ENCODE data around the gene KLRB1.
"Not testable (repeated sequence)": the region's sequence is repeated elsewhere in the genome, so short reads cannot be mapped to it uniquely, and the experiment has no call there.

Gene KLRB1

DNA sequence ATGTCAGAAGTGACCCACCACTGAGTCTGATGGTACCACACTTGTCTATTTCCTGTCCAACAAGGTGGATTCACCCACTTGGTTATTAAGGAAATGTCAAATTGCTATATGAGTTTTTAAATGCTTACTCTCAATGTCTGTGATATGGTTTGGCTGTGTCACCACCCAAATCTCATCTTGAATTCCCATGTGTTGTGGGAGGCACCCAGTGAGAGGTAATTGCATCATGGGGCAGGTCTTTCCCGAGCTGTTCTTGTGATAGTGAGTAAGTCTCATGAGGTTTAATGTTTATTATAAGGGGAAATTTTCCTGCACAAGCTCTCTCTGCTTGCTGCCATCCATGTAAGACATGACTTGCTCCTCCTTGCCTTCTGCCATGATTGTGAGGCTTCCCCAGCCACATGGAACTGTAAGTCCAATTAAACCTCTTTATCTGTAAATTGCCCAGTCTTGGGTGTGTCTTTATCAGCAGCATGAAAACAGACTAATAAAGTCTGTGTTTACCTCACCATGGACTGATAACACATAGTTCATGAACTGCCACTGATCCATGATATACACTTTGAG, 37.4 kb upstream of the KLRB1 start:
- not testable (repeated sequence) for H2BK12ac ChIP-seq (ENCODE audit: low read length); H3K9ac ChIP-seq (ENCODE audit: low read length); H3K9me3 ChIP-seq (ENCODE audit: insufficient read depth, low read depth, low read length); H3K23ac ChIP-seq (ENCODE audit: low read length); H4K91ac ChIP-seq (ENCODE audit: low read depth, low read length); H3K14ac ChIP-seq (ENCODE audit: low read length); H2BK5ac ChIP-seq (ENCODE audit: low read depth, low read length, poor library complexity); DNase-seq; H4K8ac ChIP-seq (ENCODE audit: low read depth, low read length); H3K27ac ChIP-seq (ENCODE audit: low read depth, low read length); H2AK5ac ChIP-seq (ENCODE audit: low read length); H3K36me3 ChIP-seq (ENCODE audit: control insufficient read depth in 1 of 2, insufficient read depth in 2 of 2, low read length in 2 of 2); H4K12ac ChIP-seq (ENCODE audit: low read depth, low read length); H3K4ac ChIP-seq (ENCODE audit: low read depth, low read length); H3K79me2 ChIP-seq (ENCODE audit: control insufficient read depth, insufficient read depth, low read length, poor library complexity); H3K27me3 ChIP-seq (ENCODE audit: insufficient read depth, low read length); H3K4me3 ChIP-seq (ENCODE audit: low read depth, low read length); H3K18ac ChIP-seq (ENCODE audit: low read length); H3K4me2 ChIP-seq (ENCODE audit: low read length); H2BK120ac ChIP-seq (ENCODE audit: insufficient read depth, low read length, poor library complexity); H2AFZ ChIP-seq (ENCODE audit: insufficient read depth, low read length, poor library complexity)
- Histone ChIP-seq H3K79me1 (ENCODE audit: low read length) (peaks cover 24% of the 10 kb centered on the region), H3K4me1 (ENCODE audit: control insufficient read depth in 1 of 2, insufficient read depth in 2 of 2, low read length in 2 of 2) (peaks cover 11 to 16% of the 10 kb centered on the region in 2 experiments)
- WGBS (ENCODE audit: extremely low coverage, insufficient coverage, insufficient read length): no CpG with 5 or more reads among the region's 1 CpG

DNA sequence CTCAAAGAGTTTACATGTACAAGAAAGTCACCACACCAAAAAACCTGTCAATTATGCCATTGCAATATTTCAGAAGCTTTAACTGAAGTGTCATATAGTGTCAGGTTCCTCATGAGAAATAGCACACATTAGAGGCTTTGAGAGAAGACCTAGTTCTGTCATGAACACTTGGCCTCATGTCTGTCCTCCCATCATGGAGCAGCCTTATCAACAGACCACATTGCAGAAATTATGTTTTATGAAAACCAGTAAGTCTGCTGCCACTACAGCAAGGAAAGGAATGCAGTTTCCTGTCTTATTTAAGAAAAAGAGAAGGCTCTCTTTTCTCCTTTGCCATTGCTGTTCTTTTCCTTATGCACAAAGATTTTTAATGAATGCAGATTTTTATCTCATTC, 35.5 kb upstream of the KLRB1 start:
- H3K4ac ChIP-seq (ENCODE audit: low read depth, low read length): no peak overlapping the region
- H4K8ac ChIP-seq (ENCODE audit: low read depth, low read length): no peak overlapping the region
- H4K12ac ChIP-seq (ENCODE audit: low read depth, low read length): no peak overlapping the region
- H4K91ac ChIP-seq (ENCODE audit: low read depth, low read length): no peak overlapping the region
- H3K4me1 ChIP-seq (ENCODE audit: control insufficient read depth in 1 of 2, insufficient read depth in 2 of 2, low read length in 2 of 2): peaks cover 7 to 9% of the 10 kb centered on the region in 2 experiments
- H3K36me3 ChIP-seq (ENCODE audit: control insufficient read depth in 1 of 2, insufficient read depth in 2 of 2, low read length in 2 of 2): no peaks in the 10 kb centered on the region
- H2BK5ac ChIP-seq (ENCODE audit: low read depth, low read length, poor library complexity): no peak overlapping the region
- H2BK12ac ChIP-seq (ENCODE audit: low read length): no peak overlapping the region
- no peaks in the 10 kb centered on the region for H3K9me3 ChIP-seq (ENCODE audit: insufficient read depth, low read depth, low read length)
- peaks cover 16% of the 10 kb centered on the region for H3K79me1 ChIP-seq (ENCODE audit: low read length)
- no peak overlapping the region for H3K4me3 ChIP-seq (ENCODE audit: low read depth, low read length)
- no peak overlapping the region for H2AK5ac ChIP-seq (ENCODE audit: low read length)
- no peak overlapping the region for H3K23ac ChIP-seq (ENCODE audit: low read length)
- no peaks in the 10 kb centered on the region for H3K27me3 ChIP-seq (ENCODE audit: insufficient read depth, low read length)
- DNase-seq: no peak
- no peak overlapping the region for H3K4me2 ChIP-seq (ENCODE audit: low read length)
- H3K27ac ChIP-seq (ENCODE audit: low read depth, low read length): no peak overlapping the region
- no peak overlapping the region for H2BK120ac ChIP-seq (ENCODE audit: insufficient read depth, low read length, poor library complexity)
- H3K9ac ChIP-seq (ENCODE audit: low read length): no peak overlapping the region
- H2AFZ ChIP-seq (ENCODE audit: insufficient read depth, low read length, poor library complexity): no peak overlapping the region
- H3K14ac ChIP-seq (ENCODE audit: low read length): no peak overlapping the region
- no peak overlapping the region for H3K18ac ChIP-seq (ENCODE audit: low read length)
- H3K79me2 ChIP-seq (ENCODE audit: control insufficient read depth, insufficient read depth, low read length, poor library complexity): peaks cover 4% of the 10 kb centered on the region

DNA sequence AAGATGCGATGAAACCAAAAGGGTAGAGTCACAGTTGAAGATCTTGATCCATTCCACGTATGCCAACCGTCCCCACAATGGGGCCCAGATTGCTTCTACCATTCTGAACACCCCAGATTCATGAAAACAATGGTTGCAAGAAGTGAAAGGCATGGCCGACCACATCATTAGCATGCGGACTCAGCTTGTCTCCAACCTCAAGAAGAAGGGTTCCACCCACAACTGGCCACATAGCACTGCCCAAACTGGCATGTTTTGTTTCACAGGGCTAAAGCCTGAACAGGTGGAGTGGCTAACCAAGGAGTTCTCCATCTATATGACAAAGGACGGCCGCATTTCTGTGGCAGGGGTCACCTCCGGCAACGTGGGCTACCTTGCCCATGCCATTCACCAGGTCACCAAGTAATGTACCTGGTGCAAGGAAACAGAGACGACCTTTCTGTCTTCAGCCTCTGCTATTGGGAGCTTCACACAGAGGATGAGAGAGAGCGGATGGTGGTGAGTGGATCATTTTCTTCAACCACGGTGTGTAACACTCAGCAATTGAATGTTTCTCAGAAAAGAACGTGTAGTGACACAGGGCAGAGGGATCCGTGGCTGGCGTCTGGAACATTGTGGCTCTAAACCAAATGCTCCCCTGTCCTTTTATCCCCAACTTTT, 35.0 kb upstream of the KLRB1 start:
- WGBS (ENCODE audit: extremely low coverage, insufficient coverage, insufficient read length): no CpG with 5 or more reads among the region's 15 CpGs
- Histone ChIP-seq H2BK5ac (ENCODE audit: low read depth, low read length, poor library complexity) (no peak overlapping the region), H3K27ac (ENCODE audit: low read depth, low read length) (no peak overlapping the region), H3K79me2 (ENCODE audit: control insufficient read depth, insufficient read depth, low read length, poor library complexity) (no peaks in the 10 kb centered on the region), H2BK12ac (ENCODE audit: low read length) (no peak overlapping the region), H3K14ac (ENCODE audit: low read length) (no peak overlapping the region), H3K4ac (ENCODE audit: low read depth, low read length) (no peak overlapping the region), H3K79me1 (ENCODE audit: low read length) (peaks cover 14% of the 10 kb centered on the region), H3K9me3 (ENCODE audit: insufficient read depth, low read depth, low read length) (no peaks in the 10 kb centered on the region), H2AK5ac (ENCODE audit: low read length) (no peak overlapping the region), H4K91ac (ENCODE audit: low read depth, low read length) (no peak overlapping the region), H3K4me2 (ENCODE audit: low read length) (no peak overlapping the region), H3K4me3 (ENCODE audit: low read depth, low read length) (no peak overlapping the region), H3K27me3 (ENCODE audit: insufficient read depth, low read length) (no peaks in the 10 kb centered on the region), H3K18ac (ENCODE audit: low read length) (no peak overlapping the region), H2BK120ac (ENCODE audit: insufficient read depth, low read length, poor library complexity) (no peak overlapping the region), H3K4me1 (ENCODE audit: control insufficient read depth in 1 of 2, insufficient read depth in 2 of 2, low read length in 2 of 2) (peaks cover 7 to 9% of the 10 kb centered on the region in 2 experiments), H3K23ac (ENCODE audit: low read length) (no peak overlapping the region), H2AFZ (ENCODE audit: insufficient read depth, low read length, poor library complexity) (no peak overlapping the region), H4K8ac (ENCODE audit: low read depth, low read length) (no peak overlapping the region), H3K36me3 (ENCODE audit: control insufficient read depth in 1 of 2, insufficient read depth in 2 of 2, low read length in 2 of 2) (no peaks in the 10 kb centered on the region), H4K12ac (ENCODE audit: low read depth, low read length) (no peak overlapping the region), H3K9ac (ENCODE audit: low read length) (no peak overlapping the region)
- DNase-seq: no peak

DNA sequence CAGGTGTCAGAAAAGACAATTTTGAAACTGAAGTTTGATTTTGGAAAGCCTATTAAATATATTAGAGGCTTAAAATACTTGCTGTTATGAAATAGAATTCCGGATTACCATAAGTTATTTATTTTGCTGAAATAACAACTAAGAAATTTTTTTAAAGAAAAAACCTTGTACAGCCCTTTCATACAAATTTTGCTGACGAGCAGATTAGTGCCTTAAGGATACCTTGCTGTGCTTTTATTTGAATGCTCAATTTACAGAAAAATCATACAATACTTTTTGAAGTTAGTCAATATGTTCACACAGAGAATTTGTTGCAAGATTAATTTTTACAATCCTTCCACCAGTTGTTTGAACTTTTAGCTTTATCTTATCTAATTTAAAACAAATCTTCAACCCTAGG, 32.3 kb upstream of the KLRB1 start:
- Histone ChIP-seq H3K27ac (ENCODE audit: low read depth, low read length) (no peak overlapping the region), H3K27me3 (ENCODE audit: insufficient read depth, low read length) (no peaks in the 10 kb centered on the region), H3K4me3 (ENCODE audit: low read depth, low read length) (no peak overlapping the region), H3K79me1 (ENCODE audit: low read length) (peaks cover 3% of the 10 kb centered on the region), H2BK120ac (ENCODE audit: insufficient read depth, low read length, poor library complexity) (no peak overlapping the region), H3K23ac (ENCODE audit: low read length) (no peak overlapping the region), H2AK5ac (ENCODE audit: low read length) (no peak overlapping the region), H3K79me2 (ENCODE audit: control insufficient read depth, insufficient read depth, low read length, poor library complexity) (no peaks in the 10 kb centered on the region), H3K4ac (ENCODE audit: low read depth, low read length) (no peak overlapping the region), H4K12ac (ENCODE audit: low read depth, low read length) (no peak overlapping the region), H3K36me3 (ENCODE audit: control insufficient read depth in 1 of 2, insufficient read depth in 2 of 2, low read length in 2 of 2) (no peaks in the 10 kb centered on the region), H2AFZ (ENCODE audit: insufficient read depth, low read length, poor library complexity) (no peak overlapping the region), H3K4me1 (ENCODE audit: control insufficient read depth in 1 of 2, insufficient read depth in 2 of 2, low read length in 2 of 2) (no peaks in the 10 kb centered on the region), H4K8ac (ENCODE audit: low read depth, low read length) (no peak overlapping the region), H3K4me2 (ENCODE audit: low read length) (no peak overlapping the region), H2BK5ac (ENCODE audit: low read depth, low read length, poor library complexity) (no peak overlapping the region), H4K91ac (ENCODE audit: low read depth, low read length) (no peak overlapping the region), H3K9ac (ENCODE audit: low read length) (no peak overlapping the region), H3K14ac (ENCODE audit: low read length) (no peak overlapping the region), H2BK12ac (ENCODE audit: low read length) (no peak overlapping the region), H3K18ac (ENCODE audit: low read length) (no peak overlapping the region), H3K9me3 (ENCODE audit: insufficient read depth, low read depth, low read length) (no peaks in the 10 kb centered on the region)
- WGBS (ENCODE audit: extremely low coverage, insufficient coverage, insufficient read length): no CpG with 5 or more reads among the region's 2 CpGs
- no peak for DNase-seq

All from trophoblast cell (in vitro differentiated cells and primary cell).